Neural crest cell (in vitro differentiated cells): ENCODE measurements around the gene MARCHF6. TPM values are rescaled to one million over a fixed set of nuclear protein-coding genes. Genes with fewer than 3 reads are reported as not detected.

ENCODE experiments used
- DNase-seq: peaks from one replicate; pipeline ENCODE4 v3.0.0; 2021; ENCODE audit warnings: low read depth, mixed read lengths, low spot score
- H3K27ac Mint-ChIP-seq: one replicate; pipeline ENCODE4 v1.8.0; 2021; ENCODE audit warnings: mild to moderate bottlenecking, mixed read lengths; ENCODE audit not compliant: unreplicated experiment
- H3K27me3 Mint-ChIP-seq: 2 replicates; pipeline ENCODE4 v1.8.0; 2021; ENCODE audit warnings: low read depth, mild to moderate bottlenecking, mixed read lengths
- H3K36me3 Mint-ChIP-seq: 2 replicates; pipeline ENCODE4 v1.8.0; 2021; ENCODE audit warnings: low read depth, mild to moderate bottlenecking, mixed read lengths
- H3K4me1 Mint-ChIP-seq: 2 replicates; pipeline ENCODE4 v1.8.0; 2021; ENCODE audit warnings: mixed read lengths
- H3K4me3 Mint-ChIP-seq: one replicate; pipeline ENCODE4 v1.8.0; 2021; ENCODE audit warnings: mild to moderate bottlenecking, mixed read lengths
- H3K9me3 Mint-ChIP-seq: 2 replicates; pipeline ENCODE4 v1.8.0; 2021; ENCODE audit warnings: mixed read lengths
- total RNA-seq: library from RNA; stranded (reverse); gene quantifications from 2 replicates; pipeline ENCODE4 v1.2.1, GENCODE V29; 2021
- TF ChIP-seq, protein P1 (sequence below): fragments of 200-600 bp; sonication (generic); conservative IDR thresholded peaks from 2 replicates; pipeline ENCODE4 v1.5.0; 2021; ENCODE audit warnings: antibody characterized with exemption, mild to moderate bottlenecking

MARCHF6 gene
- total RNA-seq, 1 donor from 2014 or later = 202 TPM

DNA sequence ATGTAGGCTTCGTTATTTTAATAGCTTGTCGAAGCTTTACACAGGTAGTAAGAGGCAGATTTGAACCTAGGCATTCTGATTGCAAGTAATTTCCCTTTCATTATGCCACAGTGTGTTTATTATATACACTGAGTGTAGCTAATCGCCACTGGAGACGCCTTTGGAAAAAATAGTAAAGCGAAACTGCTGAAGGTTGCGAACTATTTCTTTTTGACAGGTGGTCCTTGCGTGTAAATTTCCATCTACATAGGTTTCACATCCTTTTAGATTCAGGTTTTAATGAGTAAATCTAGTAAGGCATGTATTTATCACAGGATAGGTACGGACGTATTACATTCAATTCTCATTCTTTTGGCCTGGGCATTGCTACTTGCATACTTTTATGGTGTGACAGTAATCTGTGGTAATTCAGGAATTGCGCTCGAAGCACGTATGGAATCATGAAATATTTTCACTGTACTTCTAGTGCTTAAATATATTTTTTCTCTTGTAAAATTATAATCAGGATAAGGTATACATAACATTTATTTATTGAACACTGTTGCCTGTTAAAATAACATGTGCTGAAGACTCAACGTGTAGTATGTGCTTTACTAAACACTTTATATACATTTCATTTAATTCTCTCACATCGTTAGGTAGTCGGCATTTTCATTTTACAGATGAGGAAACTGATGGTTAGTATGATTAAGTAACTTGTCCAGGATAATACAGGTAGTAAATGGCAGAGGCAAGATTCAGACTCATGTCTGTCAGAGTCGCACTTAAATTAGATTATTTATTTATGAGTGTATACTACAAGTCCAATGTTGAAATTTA is 1.8 kb downstream of the MARCHF6 start:
- H3K4me3 Mint-ChIP-seq = peak overlapping the region; percentile 98
- no peak overlapping the region for H3K27ac Mint-ChIP-seq
- H3K9me3 Mint-ChIP-seq = no peaks in the 10 kb centered on the region

DNA sequence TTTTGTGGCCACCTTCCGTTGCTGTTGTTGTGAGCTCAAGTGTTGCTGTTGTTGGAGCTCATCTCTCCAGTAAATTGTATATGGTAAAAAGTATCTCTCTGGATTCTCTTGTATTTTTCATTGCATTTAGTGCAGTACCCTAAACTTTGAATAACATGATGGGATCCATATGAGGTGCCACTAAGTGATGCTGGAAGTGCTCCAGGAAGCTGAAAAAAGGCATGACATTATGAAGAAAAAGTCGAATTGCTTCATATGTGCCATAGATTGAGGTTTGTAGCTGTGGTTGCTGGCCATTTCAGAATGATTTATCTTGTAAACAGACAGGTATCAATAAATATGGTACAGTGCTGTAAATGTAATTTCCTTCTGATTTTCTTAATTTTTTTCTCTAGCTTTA is 5.5 kb downstream of the MARCHF6 start:
- no peak overlapping the region for H3K27ac Mint-ChIP-seq
- H3K9me3 Mint-ChIP-seq = no peaks in the 10 kb centered on the region
- peak overlapping the region; percentile 50 for H3K4me3 Mint-ChIP-seq
- H3K4me1 Mint-ChIP-seq = peaks cover 44% of the 10 kb centered on the region
- peaks cover 9% of the 10 kb centered on the region for H3K36me3 Mint-ChIP-seq
- H3K27me3 Mint-ChIP-seq = no peaks in the 10 kb centered on the region
- TF ChIP-seq, protein P1, sequence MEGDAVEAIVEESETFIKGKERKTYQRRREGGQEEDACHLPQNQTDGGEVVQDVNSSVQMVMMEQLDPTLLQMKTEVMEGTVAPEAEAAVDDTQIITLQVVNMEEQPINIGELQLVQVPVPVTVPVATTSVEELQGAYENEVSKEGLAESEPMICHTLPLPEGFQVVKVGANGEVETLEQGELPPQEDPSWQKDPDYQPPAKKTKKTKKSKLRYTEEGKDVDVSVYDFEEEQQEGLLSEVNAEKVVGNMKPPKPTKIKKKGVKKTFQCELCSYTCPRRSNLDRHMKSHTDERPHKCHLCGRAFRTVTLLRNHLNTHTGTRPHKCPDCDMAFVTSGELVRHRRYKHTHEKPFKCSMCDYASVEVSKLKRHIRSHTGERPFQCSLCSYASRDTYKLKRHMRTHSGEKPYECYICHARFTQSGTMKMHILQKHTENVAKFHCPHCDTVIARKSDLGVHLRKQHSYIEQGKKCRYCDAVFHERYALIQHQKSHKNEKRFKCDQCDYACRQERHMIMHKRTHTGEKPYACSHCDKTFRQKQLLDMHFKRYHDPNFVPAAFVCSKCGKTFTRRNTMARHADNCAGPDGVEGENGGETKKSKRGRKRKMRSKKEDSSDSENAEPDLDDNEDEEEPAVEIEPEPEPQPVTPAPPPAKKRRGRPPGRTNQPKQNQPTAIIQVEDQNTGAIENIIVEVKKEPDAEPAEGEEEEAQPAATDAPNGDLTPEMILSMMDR = no peak
- no peak for DNase-seq

More for the DNA sequence above, 1.8 kb downstream of the MARCHF6 start:
- Mint-ChIP-seq H3K4me1 (peaks cover 52% of the 10 kb centered on the region), H3K27me3 (no peaks in the 10 kb centered on the region), H3K36me3 (peaks cover 2% of the 10 kb centered on the region)
- DNase-seq = no peak
- TF ChIP-seq, protein P1 = no peak

DNA sequence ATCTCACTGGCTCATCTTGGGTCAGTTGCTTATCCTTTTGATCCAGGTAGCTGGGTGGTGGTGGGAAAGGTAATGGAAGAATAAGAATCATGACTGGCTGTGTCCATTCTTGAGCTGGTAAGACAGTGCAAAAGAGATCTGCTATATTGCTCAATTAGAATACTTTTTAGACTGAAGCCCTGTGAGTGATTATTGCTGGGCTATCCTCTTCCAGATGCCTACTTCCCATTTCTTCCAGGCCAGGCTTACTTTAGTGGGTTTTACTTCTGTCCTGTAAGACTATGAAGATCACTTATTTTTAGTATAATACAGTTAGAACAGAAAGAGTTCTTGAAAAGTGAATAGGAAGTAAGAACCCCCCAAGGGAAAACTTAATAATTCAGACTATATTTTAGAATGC is 7.2 kb downstream of the MARCHF6 start:
- Mint-ChIP-seq H3K9me3 (no peaks in the 10 kb centered on the region), H3K27ac (no peak overlapping the region), H3K4me1 (peaks cover 33% of the 10 kb centered on the region), H3K27me3 (no peaks in the 10 kb centered on the region), H3K4me3 (no peak overlapping the region), H3K36me3 (peaks cover 9% of the 10 kb centered on the region)
- DNase-seq = no peak
- TF ChIP-seq, protein P1 = no peak

DNA sequence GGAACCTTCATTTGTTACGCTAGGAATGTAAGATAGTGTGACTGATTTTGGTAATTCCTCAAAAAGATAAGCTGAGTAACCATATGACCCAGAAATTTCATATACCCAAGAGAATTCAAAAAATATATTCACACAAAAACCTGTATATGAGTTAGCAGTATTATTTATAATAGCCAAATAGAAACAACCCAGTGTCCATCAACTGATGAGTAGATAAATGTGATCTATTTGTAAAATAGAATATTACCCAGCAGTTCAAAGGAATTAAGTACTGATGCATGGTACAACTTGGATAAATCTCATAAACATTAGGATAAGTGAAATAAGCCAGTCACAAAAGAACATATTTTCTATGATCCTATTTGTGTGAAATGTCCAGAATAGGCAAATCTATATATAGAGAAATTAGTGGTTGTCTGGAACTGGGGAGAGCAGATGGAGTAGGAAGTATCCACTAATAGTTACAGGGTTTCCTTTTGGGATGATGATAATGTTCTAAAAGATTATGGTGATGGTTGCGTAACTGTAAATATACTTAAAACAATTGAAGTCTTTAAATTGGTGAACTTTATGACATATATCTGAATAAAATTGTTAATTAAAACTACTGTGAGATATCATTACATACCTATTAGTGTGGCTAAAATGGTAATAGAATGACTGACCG is 10.2 kb downstream of the MARCHF6 start:
- Mint-ChIP-seq H3K4me1 (peaks cover 30% of the 10 kb centered on the region), H3K36me3 (peaks cover 9% of the 10 kb centered on the region), H3K27me3 (no peaks in the 10 kb centered on the region), H3K9me3 (no peaks in the 10 kb centered on the region), H3K4me3 (no peak overlapping the region), H3K27ac (no peak overlapping the region)
- DNase-seq = no peak
- TF ChIP-seq, protein P1 = no peak

DNA sequence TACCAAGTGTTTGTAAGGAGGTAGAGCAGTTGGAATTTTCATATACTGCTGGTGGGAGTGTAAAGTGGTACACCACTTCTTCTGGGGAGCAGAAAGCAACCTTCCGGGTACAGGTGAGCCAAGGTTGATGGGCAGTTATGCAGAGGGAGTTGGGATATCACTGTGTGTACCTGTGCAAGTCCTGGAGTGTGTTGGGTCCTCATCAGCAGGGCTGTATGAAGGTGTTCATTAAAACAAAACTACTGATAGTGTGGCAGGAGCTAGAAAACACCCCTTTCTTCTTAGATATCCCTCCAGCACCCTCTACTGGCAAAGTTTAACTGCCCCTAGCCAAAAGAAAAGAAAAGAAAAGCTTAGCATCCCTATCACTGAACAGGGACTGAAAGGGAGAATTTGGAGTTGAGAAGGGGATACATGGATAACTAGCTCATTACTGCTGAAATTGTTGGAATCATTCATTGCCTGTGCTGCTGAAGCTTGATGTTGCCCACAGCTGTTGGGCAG is 10.7 kb downstream of the MARCHF6 start:
- Mint-ChIP-seq H3K9me3 (no peaks in the 10 kb centered on the region), H3K27ac (no peak overlapping the region), H3K4me1 (peaks cover 30% of the 10 kb centered on the region), H3K36me3 (peaks cover 9% of the 10 kb centered on the region), H3K4me3 (no peak overlapping the region), H3K27me3 (no peaks in the 10 kb centered on the region)
- TF ChIP-seq, protein P1 = peak; percentile 42
- DNase-seq = no peak
